Esophagus squamous epithelium (tissue), 5 donors: ENCODE measurements around the gene CENPN. TPM values are rescaled to one million over a fixed set of nuclear protein-coding genes. Genes with fewer than 3 reads are reported as not detected.

Experiments used
- DNase-seq: peaks from one replicate; lab custom pipeline; 2025; lab: John Stamatoyannopoulos, UW
- H3K27ac ChIP-seq, 4 donors: fragments of 200-600 bp; sonication (generic); one replicate each; pipeline ENCODE4 v1.5.1; 2016 to 2019; ENCODE audit warnings: mild to moderate bottlenecking in 1 of 4
- H3K27me3 ChIP-seq, 4 donors: fragments of 200-600 bp; sonication (generic); 1 replicate in 3 of 4; 2 replicates in 1 of 4; pipeline versions ENCODE4 v1.5.1 to v1.6.0; 2017 to 2021; ENCODE audit warnings: antibody characterized with exemption in 1 of 4
- H3K36me3 ChIP-seq, 3 donors: fragments of 200-600 bp; sonication (generic); one replicate each; pipeline ENCODE4 v1.5.1; 2016 to 2019
- H3K4me1 ChIP-seq, 3 donors: fragments of 200-600 bp; sonication (generic); one replicate each; pipeline ENCODE4 v1.5.1; 2017 to 2019
- H3K4me3 ChIP-seq, 4 donors: fragments of 200-600 bp; sonication (generic); 1 replicate in 3 of 4; 2 replicates in 1 of 4; pipeline ENCODE4 v1.5.1; 2016 to 2019; ENCODE audit warnings: mild to moderate bottlenecking in 2 of 4, moderate library complexity in 1 of 4
- H3K9me3 ChIP-seq, 3 donors: fragments of 200-600 bp; sonication (generic); one replicate each; pipeline ENCODE4 v1.5.1; 2016 to 2019
- POLR2A ChIP-seq, 4 donors: fragments of 450-650 bp; IDR thresholded peaks; one replicate each; pipeline ENCODE4 v1.6.1; 2017; ENCODE audit warnings: antibody characterized with exemption in 4 of 4, mild to moderate bottlenecking in 4 of 4, moderate library complexity in 3 of 4
- WGBS, 2 donors: methylation state at CpG; one replicate each; pipeline ENCODE4 v1.1.5; 2018; 5-methylcytosine and 5-hydroxymethylcytosine counted together
- intact Hi-C: fragments of 100-400 bp; cut with DNase I; formaldehyde crosslinking; loops from one replicate; pipeline ENCODE4 v1.15.0; 2022
- total RNA-seq, 4 donors: library from RNA; depleted of rRNA; stranded (reverse); fragments of >200 nt; gene quantifications; one replicate each; pipeline ENCODE4 v1.1.0, GENCODE V29; 2016
- TF ChIP-seq, protein P1 (sequence below), 6 experiments: fragments of 450-650 bp in 4 of 6; fragments of 200-600 bp in 2 of 6; sonication (generic) in 2 of 6; IDR thresholded peaks; one replicate each; pipeline ENCODE4 v1.5.1; 2016 to 2019; ENCODE audit warnings: antibody characterized with exemption in 6 of 6, mild to moderate bottlenecking in 4 of 6, moderate library complexity in 4 of 6
- donor health status: DM: yes; HTN: yes; CAD: no.

The CENPN gene
- total RNA-seq, 4 donors from 2014 or later: 5.3 to 20.4 (median 16.1) TPM

- TF ChIP-seq, protein P1, sequence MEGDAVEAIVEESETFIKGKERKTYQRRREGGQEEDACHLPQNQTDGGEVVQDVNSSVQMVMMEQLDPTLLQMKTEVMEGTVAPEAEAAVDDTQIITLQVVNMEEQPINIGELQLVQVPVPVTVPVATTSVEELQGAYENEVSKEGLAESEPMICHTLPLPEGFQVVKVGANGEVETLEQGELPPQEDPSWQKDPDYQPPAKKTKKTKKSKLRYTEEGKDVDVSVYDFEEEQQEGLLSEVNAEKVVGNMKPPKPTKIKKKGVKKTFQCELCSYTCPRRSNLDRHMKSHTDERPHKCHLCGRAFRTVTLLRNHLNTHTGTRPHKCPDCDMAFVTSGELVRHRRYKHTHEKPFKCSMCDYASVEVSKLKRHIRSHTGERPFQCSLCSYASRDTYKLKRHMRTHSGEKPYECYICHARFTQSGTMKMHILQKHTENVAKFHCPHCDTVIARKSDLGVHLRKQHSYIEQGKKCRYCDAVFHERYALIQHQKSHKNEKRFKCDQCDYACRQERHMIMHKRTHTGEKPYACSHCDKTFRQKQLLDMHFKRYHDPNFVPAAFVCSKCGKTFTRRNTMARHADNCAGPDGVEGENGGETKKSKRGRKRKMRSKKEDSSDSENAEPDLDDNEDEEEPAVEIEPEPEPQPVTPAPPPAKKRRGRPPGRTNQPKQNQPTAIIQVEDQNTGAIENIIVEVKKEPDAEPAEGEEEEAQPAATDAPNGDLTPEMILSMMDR (IDR thresholded peaks at IDR 0.05): peak in 5 of 6 experiments; percentile 39 to 74 (median 69)
- no peak for TF ChIP-seq POLR2A (IDR thresholded peaks at IDR 0.05)
- no peaks in the 10 kb centered on the region for H3K36me3 ChIP-seq
- 19 to 30% methylated on average over 8 to 14 of the region's 14 CpGs for WGBS, 2 donors
- intact Hi-C loops: loop anchor here (10.0 kb wide), 1 partner anchor 730 kb away; no protein-coding TSS in a partner anchor
- H3K4me3 ChIP-seq: peak overlapping the region; percentile 2 to 81 (median 30)
- H3K27ac ChIP-seq: peak overlapping the region; percentile 43 to 72 (median 66)
- H3K9me3 ChIP-seq: no peaks in the 10 kb centered on the region
- no peaks in the 10 kb centered on the region for H3K27me3 ChIP-seq
- no peak for DNase-seq
- H3K4me1 ChIP-seq: peaks cover 0 to 40% (median 26%) of the 10 kb centered on the region in 3 donors
These were observed 2.2 kb upstream of the CENPN start for GRCh38 chr16:81004646-81005353.

- Histone ChIP-seq H3K27me3 (no peaks in the 10 kb centered on the region), H3K9me3 (no peaks in the 10 kb centered on the region), H3K27ac (peak overlapping the region; percentile 97 to 100 (median 99)), H3K4me3 (peak overlapping the region; percentile 81 to 84 (median 83)), H3K4me1 (peaks cover 0 to 40% (median 26%) of the 10 kb centered on the region in 3 donors), H3K36me3 (no peaks in the 10 kb centered on the region)
- intact Hi-C loops: loop anchor here (10.0 kb wide), 1 partner anchor 729 kb away; no protein-coding TSS in a partner anchor
- DNase-seq: no peak
- WGBS, 2 donors: 12 to 23% methylated on average over 12 to 17 of the region's 18 CpGs
- TF ChIP-seq POLR2A (IDR thresholded peaks at IDR 0.05): no peak
- TF ChIP-seq, protein P1 (IDR thresholded peaks at IDR 0.05): no peak
These were observed 1.3 kb upstream of the CENPN start for GRCh38 chr16:81005610-81006161.

DNA sequence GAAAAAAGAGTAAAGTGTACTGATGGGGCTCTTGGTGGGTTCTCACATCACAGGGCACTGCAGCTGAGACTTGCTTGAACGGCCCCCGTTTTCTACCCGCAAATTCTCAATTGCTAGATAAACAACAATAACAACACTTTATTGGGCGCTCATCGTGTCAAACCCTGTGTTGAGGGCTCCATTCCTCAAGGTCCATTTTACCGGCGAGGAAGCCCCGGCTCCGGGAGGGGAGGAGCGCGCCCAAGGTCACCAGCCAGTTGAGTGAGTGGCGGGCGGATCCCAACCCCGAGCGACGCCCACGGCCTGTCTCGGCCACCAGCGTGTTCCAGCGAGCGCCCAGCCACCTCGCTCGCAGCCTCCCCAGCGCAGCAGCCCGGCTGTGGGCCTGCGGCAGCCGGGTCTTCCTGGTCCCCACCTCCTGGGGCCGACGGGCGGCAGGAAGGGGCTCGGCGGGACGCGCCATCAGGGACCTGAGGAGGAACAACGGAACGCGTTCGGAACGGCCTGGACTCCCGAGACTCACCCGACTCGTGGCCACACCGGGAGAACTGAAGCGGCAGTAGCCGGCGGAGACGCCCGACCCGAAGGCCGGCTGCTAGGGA lies 702 bp upstream of the CENPN start:
- H3K36me3 ChIP-seq: no peaks in the 10 kb centered on the region
- H3K4me1 ChIP-seq: peaks cover 0 to 40% (median 26%) of the 10 kb centered on the region in 3 donors
- H3K4me3 ChIP-seq: peak overlapping the region; percentile 81 to 84 (median 83)
- intact Hi-C loops: loop anchor here (10.0 kb wide), 1 partner anchor 728 kb away; no protein-coding TSS in a partner anchor
- DNase-seq: peak; percentile 27
- 0% methylated on average over 7 to 10 of the region's 50 CpGs for WGBS, 2 donors
- peak overlapping the region; percentile 97 to 100 (median 99) for H3K27ac ChIP-seq
- H3K27me3 ChIP-seq: no peaks in the 10 kb centered on the region
- TF ChIP-seq, protein P1 (IDR thresholded peaks at IDR 0.05): no peak
- peak in 1 of 4 donors; percentile 73 for TF ChIP-seq POLR2A (IDR thresholded peaks at IDR 0.05)
- H3K9me3 ChIP-seq: no peaks in the 10 kb centered on the region

DNA sequence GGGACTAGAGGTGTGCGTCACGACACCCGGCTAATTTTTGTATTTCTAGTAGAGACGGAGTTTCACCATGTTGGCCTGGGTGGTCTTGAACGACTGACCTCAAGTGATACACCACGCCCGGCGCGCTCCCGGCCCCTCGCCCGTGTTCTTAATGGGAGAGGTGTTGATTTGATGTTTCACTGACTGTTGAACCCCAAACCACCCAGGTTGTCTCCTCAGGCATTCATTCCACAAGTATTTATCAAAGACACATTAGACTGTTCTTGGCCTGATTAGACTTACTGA lies 1.4 kb downstream of the CENPN start:
- Histone ChIP-seq H3K36me3 (peaks cover 0 to 16% (median 0%) of the 10 kb centered on the region in 3 donors), H3K9me3 (no peaks in the 10 kb centered on the region), H3K27me3 (no peaks in the 10 kb centered on the region), H3K4me1 (peaks cover 0 to 36% (median 26%) of the 10 kb centered on the region in 3 donors), H3K4me3 (peak overlapping the region in 1 of 4 donors; percentile 84), H3K27ac (peak overlapping the region in 3 of 4 donors; percentile 97 to 99 (median 99))
- no peak for DNase-seq
- TF ChIP-seq, protein P1 (IDR thresholded peaks at IDR 0.05): no peak
- TF ChIP-seq POLR2A (IDR thresholded peaks at IDR 0.05): no peak
- intact Hi-C loops: loop anchor here (10.0 kb wide), 1 partner anchor 726 kb away; no protein-coding TSS in a partner anchor
- WGBS, 2 donors: 90 to 97% methylated on average over 11 to 12 of the region's 12 CpGs
